Calu3 (cell line): Measurements from ENCODE around the gene FRMD5. TPM values are rescaled to one million over a fixed set of nuclear protein-coding genes. Genes with fewer than 3 reads are reported as not detected.

Source experiments
- BruUV-seq: library from RNA; stranded (reverse); fragments of 400-500 nt; replicated peaks from 2 replicates; lab custom pipeline; 2021; lab: Mats Ljungman, UMichigan
- CTCF ChIA-PET: fragments of 300-600 bp; sonication (Branson Sonifier 250); formaldehyde crosslinking; loops from one replicate; lab custom pipeline; 2022; ENCODE audit warnings: antibody characterized with exemption; lab: Charles Lee
- DNase-seq: peaks from one replicate; pipeline ENCODE4 v3.0.0; 2022
- H3K27ac Mint-ChIP-seq: one replicate; pipeline ENCODE4 v1.8.0; 2022; ENCODE audit warnings: mixed read lengths; ENCODE audit not compliant: unreplicated experiment
- H3K27me3 Mint-ChIP-seq: one replicate; pipeline ENCODE4 v1.8.0; 2022; ENCODE audit warnings: mixed read lengths; ENCODE audit not compliant: unreplicated experiment
- H3K36me3 Mint-ChIP-seq: one replicate; pipeline ENCODE4 v1.8.0; 2022; ENCODE audit warnings: mild to moderate bottlenecking, moderate library complexity, mixed read lengths; ENCODE audit not compliant: insufficient read depth, unreplicated experiment
- H3K4me1 Mint-ChIP-seq: one replicate; pipeline ENCODE4 v1.8.0; 2022; ENCODE audit warnings: mild to moderate bottlenecking, low read depth, mixed read lengths; ENCODE audit not compliant: unreplicated experiment
- H3K4me3 Mint-ChIP-seq: one replicate; pipeline ENCODE4 v1.8.0; 2022; ENCODE audit warnings: mild to moderate bottlenecking, low read depth, moderate library complexity, mixed read lengths; ENCODE audit not compliant: unreplicated experiment
- H3K9me3 Mint-ChIP-seq: one replicate; pipeline ENCODE4 v1.8.0; 2022; ENCODE audit warnings: low read depth, mixed read lengths; ENCODE audit not compliant: unreplicated experiment
- CTCF ChIP-seq: fragments of 200-600 bp; IDR thresholded peaks from one replicate; pipeline ENCODE4 v1.8.0; 2022; ENCODE audit warnings: antibody characterized with exemption; ENCODE audit not compliant: unreplicated experiment
- intact Hi-C: fragments of 100-400 bp; cut with micrococcal nuclease; formaldehyde crosslinking; loops from one replicate; pipeline ENCODE4 v1.10.0; 2022; ENCODE audit not compliant: unreplicated experiment
- total RNA-seq: library from RNA; stranded (reverse); gene quantifications from 2 replicates; pipeline ENCODE4 v1.2.3, GENCODE V29; 2022

FRMD5 gene
- total RNA-seq, 1 experiment from 2014 or later = 10.9 TPM

- no peak for TF ChIP-seq CTCF
- Mint-ChIP-seq H3K4me1 (no peaks in the 10 kb centered on the region), H3K4me3 (no peak overlapping the region), H3K27me3 (no peaks in the 10 kb centered on the region), H3K36me3 (peaks cover 6% of the 10 kb centered on the region), H3K9me3 (no peaks in the 10 kb centered on the region), H3K27ac (no peak overlapping the region)
- CTCF ChIA-PET = no interaction called here
- BruUV-seq = no TSS peak
- DNase-seq = no peak
- intact Hi-C loops = no loop called here
Observed at GRCh38 chr15:43878446-43878845, 316.6 kb downstream of the FRMD5 start.

- Mint-ChIP-seq H3K4me3 (no peak overlapping the region), H3K9me3 (no peaks in the 10 kb centered on the region), H3K27ac (no peak overlapping the region), H3K36me3 (peaks cover 6% of the 10 kb centered on the region), H3K4me1 (no peaks in the 10 kb centered on the region), H3K27me3 (no peaks in the 10 kb centered on the region)
- CTCF ChIA-PET = no interaction called here
- TF ChIP-seq CTCF = no peak
- DNase-seq = no peak
- BruUV-seq = no TSS peak
- intact Hi-C loops = no loop called here
Observed at GRCh38 chr15:43877371-43877770, 317.7 kb downstream of the FRMD5 start.

- Mint-ChIP-seq H3K27ac (no peak overlapping the region), H3K4me3 (no peak overlapping the region), H3K27me3 (no peaks in the 10 kb centered on the region), H3K36me3 (peaks cover 6% of the 10 kb centered on the region), H3K9me3 (no peaks in the 10 kb centered on the region), H3K4me1 (no peaks in the 10 kb centered on the region)
- CTCF ChIA-PET = no interaction called here
- BruUV-seq = no TSS peak
- no peak for DNase-seq
- intact Hi-C loops = no loop called here
- no peak for TF ChIP-seq CTCF
Observed at GRCh38 chr15:43876872-43877271, 318.2 kb downstream of the FRMD5 start.

GRCh38 chr15:43873651-43874050, 321.4 kb downstream of the FRMD5 start:
- TF ChIP-seq CTCF = no peak
- no TSS peak for BruUV-seq
- no peaks in the 10 kb centered on the region for H3K9me3 Mint-ChIP-seq
- intact Hi-C loops = no loop called here
- no peaks in the 10 kb centered on the region for H3K4me1 Mint-ChIP-seq
- no peak overlapping the region for H3K4me3 Mint-ChIP-seq
- no peaks in the 10 kb centered on the region for H3K27me3 Mint-ChIP-seq
- no peak overlapping the region for H3K27ac Mint-ChIP-seq
- DNase-seq = no peak
- H3K36me3 Mint-ChIP-seq = peaks cover 12% of the 10 kb centered on the region
- CTCF ChIA-PET = no interaction called here
